Stomach (tissue), 9 donors: ENCODE results near the gene FLYWCH2. TPM values are rescaled to one million over a fixed set of nuclear protein-coding genes. Genes with fewer than 3 reads are reported as not detected.
"Not testable (repeated sequence)": the region's sequence is repeated elsewhere in the genome, so short reads cannot be mapped to it uniquely, and the experiment has no call there.

Experiments
- DNase-seq, 2 donors: peaks; one replicate each; pipeline versions ENCODE4 v3.0.0 to v3.0.0-alpha.2; 2013 to 2019
- H3K27ac ChIP-seq, 5 donors: fragments of 200-600 bp in 4 of 5; sonication (generic) in 4 of 5; one replicate each; pipeline ENCODE4 v1.5.1; 2013 to 2019; ENCODE audit warnings: mild to moderate bottlenecking in 1 of 5, moderate library complexity in 1 of 5
- H3K27me3 ChIP-seq, 3 donors: fragments of 200-600 bp; sonication (generic); one replicate each; pipeline ENCODE4 v1.5.1; 2017 to 2019; ENCODE audit warnings: mixed run types in 1 of 3
- H3K36me3 ChIP-seq, 4 donors: fragments of 200-600 bp; sonication (generic); 1 replicate in 3 of 4; 2 replicates in 1 of 4; pipeline ENCODE4 v1.5.1; 2016 to 2019
- H3K4me1 ChIP-seq, 4 donors: fragments of 200-600 bp; sonication (generic); one replicate each; pipeline ENCODE4 v1.5.1; 2016 to 2019
- H3K4me3 ChIP-seq, 4 donors: fragments of 200-600 bp; sonication (generic) in 3 of 4; one replicate each; pipeline ENCODE4 v1.5.1; 2016 to 2019; ENCODE audit warnings: mild to moderate bottlenecking in 1 of 4
- H3K9me3 ChIP-seq, 4 donors: fragments of 200-600 bp; sonication (generic); one replicate each; pipeline ENCODE4 v1.5.1; 2016 to 2019
- EP300 ChIP-seq: sonication (generic); formaldehyde crosslinking; IDR thresholded peaks from one replicate; pipeline ENCODE4 v1.6.1; 2017; ENCODE audit warnings: antibody characterized with exemption
- POLR2A ChIP-seq, 4 donors: fragments of 450-650 bp; IDR thresholded peaks; one replicate each; pipeline ENCODE4 v1.6.1; 2016; ENCODE audit warnings: antibody characterized with exemption in 4 of 4, control low read depth in 2 of 4, mild to moderate bottlenecking in 1 of 4, moderate library complexity in 1 of 4
- POLR2AphosphoS5 ChIP-seq, 3 donors: sonication (generic); formaldehyde crosslinking; IDR thresholded peaks; one replicate each; pipeline ENCODE4 v1.6.1; 2016; ENCODE audit warnings: antibody characterized with exemption in 3 of 3
- WGBS, 5 donors: extraction: QIAGEN DNeasy Blood & Tissue Kit in 3 of 5; methylation state at CpG; one replicate each; pipeline versions ENCODE4 v1.1.5 to v1.1.7; 2013 to 2018; 5-methylcytosine and 5-hydroxymethylcytosine counted together
- intact Hi-C: fragments of 100-400 bp; cut with DNase I; formaldehyde crosslinking; loops from one replicate; pipeline ENCODE4 v1.15.1; 2023; ENCODE audit warnings: low total_unique reads
- polyA plus RNA-seq, 3 donors: library from polyadenylated mRNA; stranded (reverse); fragments of 200-250 nt; gene quantifications; one replicate each; pipeline ENCODE4 v1.2.3, GENCODE V29; 2013
- total RNA-seq, 5 donors: library from RNA; depleted of rRNA; stranded (reverse); fragments of >200 nt; gene quantifications; one replicate each; pipeline versions ENCODE4 v1.1.0 to v1.2.3, GENCODE V29; 2014 to 2016
- TF ChIP-seq, protein P1 (sequence below), 7 experiments: fragments of 450-650 bp in 4 of 7; fragments of 200-600 bp in 3 of 7; sonication (generic) in 3 of 7; IDR thresholded peaks; one replicate each; pipeline ENCODE4 v1.5.1; 2016 to 2019; ENCODE audit warnings: antibody characterized with exemption in 7 of 7, control low read depth in 2 of 7, mild to moderate bottlenecking in 1 of 7
- donor health status: healthy with polysubstance abuse.
- donor health status: Bipolar disorder and iron deficiency.
- donor health status: healthy.

The FLYWCH2 gene
- total and polyA plus RNA-seq, 8 donors: 19.6 to 76.4 (median 41.2) TPM

DNA sequence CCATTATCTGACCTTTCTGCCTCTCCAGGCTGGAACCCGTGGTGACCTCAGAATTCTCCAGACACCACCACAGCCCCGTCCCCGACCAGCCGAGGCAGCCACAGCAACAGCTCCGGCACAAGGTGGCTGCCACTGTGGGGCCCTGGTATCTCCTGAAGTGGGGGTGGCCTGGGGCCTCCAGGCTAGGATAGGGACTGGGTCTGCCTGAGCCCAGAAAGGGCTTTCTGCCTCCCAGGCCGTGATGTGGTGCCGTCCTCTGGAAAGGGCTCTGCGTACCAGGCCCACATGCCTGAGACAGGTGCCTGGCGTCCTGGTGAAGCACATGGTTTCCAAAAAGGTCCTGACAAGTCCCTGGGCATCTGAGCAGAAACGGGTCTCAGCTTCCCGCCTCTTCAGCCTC lies 45.8 kb downstream of the FLYWCH2 start:
- H3K4me1 ChIP-seq: peaks cover 0 to 18% (median 13%) of the 10 kb centered on the region in 4 donors
- no peak overlapping the region for H3K27ac ChIP-seq
- intact Hi-C loops: no loop called here
- no peaks in the 10 kb centered on the region for H3K9me3 ChIP-seq
- peaks cover 26 to 52% (median 46%) of the 10 kb centered on the region in 4 donors for H3K36me3 ChIP-seq
- no peak overlapping the region for H3K4me3 ChIP-seq
- 76 to 88% (median 85%) methylated on average over 7 to 11 of the region's 11 CpGs for WGBS, 5 donors
- TF ChIP-seq EP300: no peak
- TF ChIP-seq, protein P1, sequence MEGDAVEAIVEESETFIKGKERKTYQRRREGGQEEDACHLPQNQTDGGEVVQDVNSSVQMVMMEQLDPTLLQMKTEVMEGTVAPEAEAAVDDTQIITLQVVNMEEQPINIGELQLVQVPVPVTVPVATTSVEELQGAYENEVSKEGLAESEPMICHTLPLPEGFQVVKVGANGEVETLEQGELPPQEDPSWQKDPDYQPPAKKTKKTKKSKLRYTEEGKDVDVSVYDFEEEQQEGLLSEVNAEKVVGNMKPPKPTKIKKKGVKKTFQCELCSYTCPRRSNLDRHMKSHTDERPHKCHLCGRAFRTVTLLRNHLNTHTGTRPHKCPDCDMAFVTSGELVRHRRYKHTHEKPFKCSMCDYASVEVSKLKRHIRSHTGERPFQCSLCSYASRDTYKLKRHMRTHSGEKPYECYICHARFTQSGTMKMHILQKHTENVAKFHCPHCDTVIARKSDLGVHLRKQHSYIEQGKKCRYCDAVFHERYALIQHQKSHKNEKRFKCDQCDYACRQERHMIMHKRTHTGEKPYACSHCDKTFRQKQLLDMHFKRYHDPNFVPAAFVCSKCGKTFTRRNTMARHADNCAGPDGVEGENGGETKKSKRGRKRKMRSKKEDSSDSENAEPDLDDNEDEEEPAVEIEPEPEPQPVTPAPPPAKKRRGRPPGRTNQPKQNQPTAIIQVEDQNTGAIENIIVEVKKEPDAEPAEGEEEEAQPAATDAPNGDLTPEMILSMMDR (IDR thresholded peaks at IDR 0.05): no peak
- TF ChIP-seq POLR2AphosphoS5 (IDR thresholded peaks at IDR 0.05): no peak
- no peak for TF ChIP-seq POLR2A (IDR thresholded peaks at IDR 0.05)
- DNase-seq: no peak
- H3K27me3 ChIP-seq: no peaks in the 10 kb centered on the region

DNA sequence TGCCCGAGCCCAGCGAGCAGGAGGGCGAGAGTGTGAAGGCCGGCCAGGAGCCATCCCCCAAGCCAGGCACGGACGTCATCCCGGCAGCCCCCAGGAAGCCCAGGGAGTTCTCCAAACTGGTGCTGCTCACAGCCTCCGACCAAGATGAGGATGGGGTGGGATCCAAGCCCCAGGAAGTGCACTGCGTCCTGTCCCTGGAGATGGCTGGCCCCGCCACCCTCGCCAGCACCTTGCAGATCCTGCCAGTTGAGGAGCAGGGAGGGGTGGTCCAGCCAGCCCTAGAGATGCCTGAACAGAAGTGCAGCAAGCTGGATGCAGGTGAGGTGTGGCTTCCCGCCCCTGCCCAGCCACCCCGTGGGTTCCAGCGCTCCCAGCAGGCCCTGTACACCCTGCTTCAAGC lies 46.7 kb downstream of the FLYWCH2 start:
- no peak overlapping the region for H3K4me3 ChIP-seq
- peaks cover 0 to 18% (median 13%) of the 10 kb centered on the region in 4 donors for H3K4me1 ChIP-seq
- H3K9me3 ChIP-seq: no peaks in the 10 kb centered on the region
- intact Hi-C loops: no loop called here
- H3K36me3 ChIP-seq: peaks cover 34 to 56% (median 51%) of the 10 kb centered on the region in 4 donors
- 92 to 97% (median 94%) methylated on average over 6 to 14 of the region's 14 CpGs for WGBS, 5 donors
- TF ChIP-seq POLR2A (IDR thresholded peaks at IDR 0.05) (no peak), POLR2AphosphoS5 (IDR thresholded peaks at IDR 0.05) (no peak), EP300 (no peak)
- TF ChIP-seq, protein P1 (IDR thresholded peaks at IDR 0.05): no peak
- H3K27me3 ChIP-seq: no peaks in the 10 kb centered on the region
- no peak overlapping the region for H3K27ac ChIP-seq
- no peak for DNase-seq

DNA sequence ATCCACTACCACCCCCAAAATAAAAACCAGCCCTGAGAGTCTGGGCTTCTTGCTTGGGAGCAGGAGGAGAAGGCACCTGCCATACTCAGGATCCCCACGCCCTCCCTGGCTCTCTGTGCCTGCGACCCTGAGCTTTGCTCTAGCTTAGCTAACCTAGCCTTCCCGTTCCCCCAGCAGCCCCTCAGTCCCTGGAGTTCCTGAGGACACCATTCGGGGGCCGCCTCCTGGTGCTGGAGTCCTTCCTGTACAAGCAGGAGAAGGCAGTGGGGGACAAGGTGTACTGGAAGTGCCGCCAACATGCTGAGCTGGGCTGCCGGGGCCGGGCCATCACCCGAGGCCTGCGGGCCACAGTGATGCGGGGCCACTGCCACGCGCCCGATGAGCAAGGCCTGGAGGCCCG lies 47.2 kb downstream of the FLYWCH2 start:
- Histone ChIP-seq H3K9me3 (no peaks in the 10 kb centered on the region), H3K4me1 (peaks cover 0 to 18% (median 13%) of the 10 kb centered on the region in 4 donors), H3K36me3 (peaks cover 37 to 58% (median 54%) of the 10 kb centered on the region in 4 donors), H3K4me3 (no peak overlapping the region), H3K27ac (no peak overlapping the region), H3K27me3 (no peaks in the 10 kb centered on the region)
- DNase-seq: no peak
- intact Hi-C loops: no loop called here
- 94 to 97% (median 96%) methylated on average over 12 to 15 of the region's 15 CpGs for WGBS, 5 donors
- TF ChIP-seq POLR2A (IDR thresholded peaks at IDR 0.05) (no peak), EP300 (no peak), POLR2AphosphoS5 (IDR thresholded peaks at IDR 0.05) (no peak)
- TF ChIP-seq, protein P1 (IDR thresholded peaks at IDR 0.05): no peak

DNA sequence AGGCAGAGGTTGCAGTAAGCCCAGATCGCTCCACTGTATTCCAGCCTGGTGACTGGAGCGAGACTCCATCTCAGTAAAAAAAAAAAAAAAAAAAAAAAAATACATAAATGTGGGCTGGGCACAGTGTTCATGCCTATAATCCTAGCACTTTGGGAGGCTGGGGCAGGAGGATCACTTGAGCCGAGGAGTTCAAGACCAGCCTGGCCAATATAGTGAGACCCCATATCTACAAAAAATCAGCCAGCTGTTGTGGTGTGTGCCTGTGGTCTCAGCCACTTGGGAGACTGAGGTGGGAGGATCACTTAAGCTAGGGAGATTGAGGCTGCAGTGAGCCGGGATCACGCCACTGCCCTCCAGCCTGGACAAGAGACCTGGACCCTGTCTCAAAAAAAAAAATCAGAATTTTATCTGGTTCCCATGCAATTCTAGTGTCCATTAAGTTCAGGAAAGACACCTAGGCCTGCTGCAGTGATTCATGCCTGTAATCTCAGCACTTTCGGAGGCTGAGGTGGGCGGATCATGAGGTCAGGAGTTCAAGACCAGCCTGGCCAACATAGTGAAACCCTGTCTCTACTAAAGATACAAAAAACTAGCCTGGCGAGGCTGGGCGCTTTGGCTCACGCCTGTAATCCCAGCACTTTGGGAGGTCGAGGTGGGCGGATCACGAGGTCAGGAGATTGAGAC lies 48.4 kb downstream of the FLYWCH2 start:
- H3K9me3 ChIP-seq, DNase-seq, H3K4me3 ChIP-seq, intact Hi-C loops, H3K27me3 ChIP-seq, H3K27ac ChIP-seq: not testable (repeated sequence)
- H3K4me1 ChIP-seq: peaks cover 0 to 11% (median 10%) of the 10 kb centered on the region in 4 donors
- 86 to 95% (median 92%) methylated on average over 13 of the region's 13 CpGs for WGBS, 5 donors
- peaks cover 42 to 69% (median 66%) of the 10 kb centered on the region in 4 donors for H3K36me3 ChIP-seq

- H3K27ac ChIP-seq: no peak overlapping the region
- H3K4me1 ChIP-seq: no peaks in the 10 kb centered on the region
- H3K4me3 ChIP-seq: no peak overlapping the region
- intact Hi-C loops: no loop called here
- no peak for DNase-seq
- no peak for TF ChIP-seq POLR2A (IDR thresholded peaks at IDR 0.05)
- TF ChIP-seq, protein P1 (IDR thresholded peaks at IDR 0.05): no peak
- no peak for TF ChIP-seq POLR2AphosphoS5 (IDR thresholded peaks at IDR 0.05)
- TF ChIP-seq EP300: no peak
- H3K36me3 ChIP-seq: peaks cover 57 to 87% (median 83%) of the 10 kb centered on the region in 4 donors
- no peaks in the 10 kb centered on the region for H3K9me3 ChIP-seq
- WGBS, 5 donors: 93 to 95% (median 94%) methylated on average over 26 to 30 of the region's 30 CpGs
- no peaks in the 10 kb centered on the region for H3K27me3 ChIP-seq
Observed at GRCh38 chr16:2933136-2933535, 50.1 kb downstream of the FLYWCH2 start.
